ENCODE data around the gene RNU6-1.

The RNU6-1 gene

DNA sequence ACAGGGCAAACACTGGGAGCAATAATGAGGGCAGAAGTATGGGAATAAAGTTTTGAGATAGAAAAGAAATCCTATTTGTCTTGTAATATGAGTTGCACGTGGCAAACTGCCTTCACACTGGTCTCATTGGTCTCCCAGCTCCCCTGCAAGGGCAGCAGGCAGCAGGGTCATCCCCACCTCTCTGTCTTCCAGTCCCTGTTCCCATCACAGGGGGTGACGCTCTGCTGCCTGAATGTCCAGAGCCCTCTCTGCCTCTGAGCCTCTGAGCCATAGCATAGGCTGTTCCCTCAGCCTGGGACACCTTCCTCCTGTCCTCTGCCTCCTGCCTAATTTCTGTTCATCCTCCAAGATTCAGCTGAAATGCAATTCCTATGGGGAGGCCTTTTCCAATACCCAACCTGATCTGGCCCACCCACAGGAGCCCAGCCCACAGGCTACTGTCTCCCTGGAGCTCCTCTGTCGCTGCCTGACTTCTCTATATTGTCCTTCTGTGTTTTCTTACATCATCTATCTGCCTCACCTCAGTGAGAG lies 26.7 kb downstream of the RNU6-1 start:
- H3K4me3 Mint-ChIP-seq: no peak overlapping the region
- H3K9me3 Mint-ChIP-seq: no peaks in the 10 kb centered on the region
- H3K27ac Mint-ChIP-seq: no peak overlapping the region

DNA sequence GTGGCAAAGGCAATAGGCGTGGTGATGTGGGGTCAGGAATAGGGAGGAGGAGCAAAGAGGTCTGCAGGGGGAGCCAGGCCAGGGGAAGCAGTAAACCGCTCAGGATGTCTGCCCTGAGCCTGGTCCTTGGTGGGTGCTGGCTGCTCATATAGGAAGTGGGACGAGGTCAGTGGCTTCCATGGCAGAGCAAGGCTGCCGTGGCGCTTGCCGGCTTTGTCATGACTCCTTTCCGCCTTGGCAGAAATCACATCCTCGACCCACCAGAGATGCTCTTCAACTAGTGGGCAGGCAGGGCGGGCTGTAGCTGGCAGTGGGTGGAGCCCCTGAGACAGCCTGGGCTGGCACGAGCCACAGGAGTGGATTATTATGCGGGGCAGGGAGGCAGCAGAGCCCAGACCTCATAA lies 27.6 kb downstream of the RNU6-1 start:
- H3K27ac Mint-ChIP-seq: no peak overlapping the region
- H3K9me3 Mint-ChIP-seq: no peaks in the 10 kb centered on the region
- no peaks in the 10 kb centered on the region for H3K36me3 Mint-ChIP-seq (ENCODE audit: low read depth)
- H3K4me1 Mint-ChIP-seq (ENCODE audit: low read depth): no peaks in the 10 kb centered on the region
- peaks cover 8% of the 10 kb centered on the region for H3K27me3 Mint-ChIP-seq (ENCODE audit: low read depth)
- no peak for DNase-seq (ENCODE audit: low spot score)
- H3K4me3 Mint-ChIP-seq: no peak overlapping the region

More for the DNA sequence above, 26.7 kb downstream of the RNU6-1 start:
- peaks cover 11% of the 10 kb centered on the region for H3K27me3 Mint-ChIP-seq (ENCODE audit: low read depth)
- H3K4me1 Mint-ChIP-seq (ENCODE audit: low read depth): no peaks in the 10 kb centered on the region
- DNase-seq (ENCODE audit: low spot score): no peak
- no peaks in the 10 kb centered on the region for H3K36me3 Mint-ChIP-seq (ENCODE audit: low read depth)

DNA sequence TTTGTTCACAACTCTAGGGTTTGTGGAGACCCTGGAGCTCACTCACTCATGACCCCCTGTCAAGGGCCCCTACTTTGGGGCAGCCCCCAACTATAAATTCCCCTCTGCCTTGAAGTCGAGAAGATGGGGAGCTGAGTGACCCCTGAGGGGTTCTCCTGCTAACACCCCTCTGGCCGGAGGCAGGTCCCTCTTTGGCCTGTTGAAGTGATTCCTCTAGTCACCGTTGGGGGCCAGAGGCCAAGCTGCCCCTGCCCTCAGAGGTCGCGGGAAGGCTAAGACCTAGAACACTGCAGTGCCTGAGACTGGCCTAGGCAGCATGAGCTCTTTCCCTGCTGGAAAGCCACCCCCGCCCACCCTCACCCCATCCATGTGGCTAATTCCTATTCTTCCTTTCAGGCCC lies 30.0 kb downstream of the RNU6-1 start:
- Mint-ChIP-seq H3K9me3 (no peaks in the 10 kb centered on the region), H3K4me1 (ENCODE audit: low read depth) (no peaks in the 10 kb centered on the region), H3K27ac (no peak overlapping the region)

DNA sequence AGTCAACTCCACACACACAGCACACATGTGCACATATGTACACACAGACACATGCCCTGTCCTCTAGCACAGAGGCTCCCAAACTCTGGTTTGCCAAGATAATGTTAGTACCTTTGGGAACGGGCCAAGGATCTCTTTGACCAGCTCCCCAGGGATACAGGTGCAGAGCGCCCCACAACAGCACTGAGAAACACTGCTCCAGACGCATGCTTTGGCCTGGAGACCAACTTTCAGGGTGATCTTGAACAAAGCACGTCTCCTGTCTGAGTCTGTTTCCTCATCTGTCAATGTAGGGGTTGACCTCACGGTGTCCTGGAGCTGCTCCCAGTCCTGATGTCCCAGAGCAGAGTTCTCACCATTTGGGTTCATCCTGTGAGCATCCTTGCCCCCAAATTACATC lies 30.4 kb downstream of the RNU6-1 start:
- DNase-seq (ENCODE audit: low spot score): no peak
- Mint-ChIP-seq H3K27me3 (ENCODE audit: low read depth) (no peaks in the 10 kb centered on the region), H3K36me3 (ENCODE audit: low read depth) (no peaks in the 10 kb centered on the region), H3K27ac (no peak overlapping the region), H3K4me1 (ENCODE audit: low read depth) (no peaks in the 10 kb centered on the region), H3K4me3 (no peak overlapping the region), H3K9me3 (no peaks in the 10 kb centered on the region)

More for the DNA sequence above, 30.0 kb downstream of the RNU6-1 start:
- H3K36me3 Mint-ChIP-seq (ENCODE audit: low read depth): no peaks in the 10 kb centered on the region
- no peak overlapping the region for H3K4me3 Mint-ChIP-seq
- no peaks in the 10 kb centered on the region for H3K27me3 Mint-ChIP-seq (ENCODE audit: low read depth)
- DNase-seq (ENCODE audit: low spot score): no peak

DNA sequence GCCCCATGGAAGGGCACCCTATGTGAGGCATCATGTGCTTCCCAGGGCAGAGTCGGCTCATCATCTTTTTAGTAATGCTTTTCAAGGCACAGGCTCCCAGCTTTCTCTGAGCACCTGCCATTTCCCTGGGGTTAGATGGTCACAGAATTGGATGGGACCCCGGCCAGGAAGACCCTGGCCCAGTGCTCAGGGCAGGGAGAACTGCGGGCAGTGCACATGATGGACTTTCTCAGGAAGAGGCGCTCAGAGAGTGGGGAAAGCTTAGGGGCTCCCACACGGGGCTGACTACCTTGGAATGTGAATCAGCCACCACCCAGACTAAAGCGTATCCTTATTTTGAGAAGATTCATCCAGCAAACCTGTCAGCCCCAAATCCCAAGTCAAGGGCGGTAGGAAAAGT lies 31.0 kb downstream of the RNU6-1 start:
- Mint-ChIP-seq H3K27ac (no peak overlapping the region), H3K4me3 (no peak overlapping the region), H3K27me3 (ENCODE audit: low read depth) (no peaks in the 10 kb centered on the region), H3K4me1 (ENCODE audit: low read depth) (no peaks in the 10 kb centered on the region), H3K36me3 (ENCODE audit: low read depth) (no peaks in the 10 kb centered on the region), H3K9me3 (no peaks in the 10 kb centered on the region)
- DNase-seq (ENCODE audit: low spot score): no peak

DNA sequence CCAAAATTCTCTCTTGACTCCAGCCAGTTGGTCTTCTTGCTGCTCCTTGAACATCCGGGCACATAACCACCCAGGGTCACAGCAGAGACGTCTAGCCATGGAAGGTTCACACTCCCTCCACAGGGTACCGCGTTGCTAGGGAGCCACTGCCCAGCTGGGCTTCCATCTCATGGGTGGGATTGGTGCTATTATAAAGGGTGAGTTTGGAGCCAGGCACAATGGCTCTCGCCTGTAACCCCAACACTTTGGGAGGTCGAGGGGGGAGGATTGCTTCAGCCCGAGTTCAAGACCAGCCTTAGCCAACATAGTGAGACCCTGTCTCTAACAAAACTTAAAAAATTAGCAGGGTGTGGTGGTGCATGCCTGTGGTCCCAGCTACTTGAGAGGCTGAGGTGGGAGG lies 32.0 kb downstream of the RNU6-1 start:
- Mint-ChIP-seq H3K36me3 (ENCODE audit: low read depth) (no peaks in the 10 kb centered on the region), H3K4me3 (no peak overlapping the region), H3K9me3 (no peaks in the 10 kb centered on the region), H3K4me1 (ENCODE audit: low read depth) (no peaks in the 10 kb centered on the region), H3K27ac (no peak overlapping the region), H3K27me3 (ENCODE audit: low read depth) (no peaks in the 10 kb centered on the region)
- no peak for DNase-seq (ENCODE audit: low spot score)

DNA sequence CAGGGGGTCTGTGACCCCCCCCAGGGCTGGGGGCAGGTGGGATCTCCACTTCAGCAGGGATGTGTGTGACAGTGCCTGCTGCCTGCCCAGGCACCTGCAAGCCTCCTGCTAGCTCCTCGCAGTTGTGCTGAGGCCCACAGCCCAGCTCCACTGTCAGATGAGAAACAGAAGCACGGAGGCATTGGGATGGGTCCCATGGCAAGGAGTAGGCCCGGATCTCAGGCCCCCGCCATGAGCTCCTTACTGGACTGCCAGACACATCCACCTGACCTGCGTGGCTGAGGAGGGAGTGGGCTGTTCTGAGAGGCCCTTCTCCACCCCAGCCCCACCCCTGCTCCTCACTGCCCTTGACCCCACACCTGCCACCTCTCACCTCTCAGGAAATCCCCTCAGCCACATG lies 32.7 kb downstream of the RNU6-1 start:
- Mint-ChIP-seq H3K27ac (no peak overlapping the region), H3K36me3 (ENCODE audit: low read depth) (no peaks in the 10 kb centered on the region), H3K27me3 (ENCODE audit: low read depth) (no peaks in the 10 kb centered on the region), H3K4me3 (no peak overlapping the region), H3K9me3 (no peaks in the 10 kb centered on the region), H3K4me1 (ENCODE audit: low read depth) (no peaks in the 10 kb centered on the region)
- no peak for DNase-seq (ENCODE audit: low spot score)

DNA sequence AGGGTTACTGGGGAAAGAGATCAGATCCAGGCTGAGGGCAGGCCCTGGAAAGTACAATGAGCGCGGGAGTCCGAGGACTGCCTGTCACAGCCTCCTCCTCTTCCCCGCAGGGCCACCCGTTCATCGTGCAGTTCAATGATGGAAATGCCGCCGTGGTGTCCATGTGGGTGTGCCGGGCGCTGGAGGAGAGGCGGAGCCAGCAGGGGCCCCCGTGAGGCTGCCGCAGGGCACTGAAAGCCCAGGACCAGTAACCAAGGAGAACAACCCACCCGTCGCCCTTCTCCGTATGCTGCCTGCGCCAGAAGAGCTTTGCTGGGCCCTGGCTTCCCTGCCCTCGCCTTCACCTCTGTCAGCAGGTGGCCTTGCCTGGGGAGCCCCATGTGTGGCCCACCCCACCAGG lies 33.3 kb downstream of the RNU6-1 start:
- no peaks in the 10 kb centered on the region for H3K27me3 Mint-ChIP-seq (ENCODE audit: low read depth)

DNA sequence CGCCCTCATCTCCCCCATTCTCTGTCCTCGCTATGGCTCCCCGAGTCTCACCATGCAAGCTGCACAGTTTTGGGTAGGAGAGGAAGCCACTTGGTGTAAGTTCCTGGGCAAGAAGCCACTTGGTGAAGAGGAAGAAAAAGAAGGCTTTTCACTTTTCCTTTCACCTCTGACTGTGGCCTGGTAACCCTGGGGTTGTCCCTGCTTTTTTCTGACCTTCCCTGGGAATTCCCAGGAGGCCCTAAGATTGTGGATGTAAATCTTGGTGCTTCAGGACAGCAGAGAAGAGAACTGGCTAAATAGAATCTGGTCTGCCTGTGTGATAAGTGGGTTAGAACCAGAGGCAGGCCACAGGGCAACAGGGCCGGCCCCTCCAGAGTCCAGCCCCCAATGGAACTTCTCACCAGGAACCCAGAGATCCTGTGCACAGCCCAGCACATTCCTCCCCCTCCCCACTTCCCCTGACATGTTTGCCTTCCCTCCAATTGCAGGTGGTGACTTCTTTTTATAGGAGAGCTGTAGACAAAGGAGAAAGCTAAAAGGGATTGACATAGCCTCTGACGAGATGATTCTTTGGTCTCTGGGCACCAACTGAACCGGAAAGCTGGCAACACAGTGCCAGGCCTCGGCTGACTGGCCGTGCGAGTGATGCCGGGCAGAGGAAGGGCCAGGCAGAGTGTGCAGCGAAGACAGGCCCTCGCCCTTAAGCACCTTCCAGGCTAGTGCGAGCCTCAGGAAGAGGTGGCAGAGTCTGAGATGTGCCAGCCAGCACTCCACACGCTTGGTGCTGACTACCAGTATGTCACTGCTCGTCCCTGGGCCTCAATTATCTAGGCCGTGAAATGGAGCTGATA lies 34.0 kb downstream of the RNU6-1 start:
- H3K27me3 Mint-ChIP-seq (ENCODE audit: low read depth): no peaks in the 10 kb centered on the region
- no peaks in the 10 kb centered on the region for H3K36me3 Mint-ChIP-seq (ENCODE audit: low read depth)
- H3K4me3 Mint-ChIP-seq: no peak overlapping the region
- H3K9me3 Mint-ChIP-seq: no peaks in the 10 kb centered on the region
- DNase-seq (ENCODE audit: low spot score): no peak
- no peak overlapping the region for H3K27ac Mint-ChIP-seq
- no peaks in the 10 kb centered on the region for H3K4me1 Mint-ChIP-seq (ENCODE audit: low read depth)

More for the DNA sequence above, 33.3 kb downstream of the RNU6-1 start:
- Mint-ChIP-seq H3K36me3 (ENCODE audit: low read depth) (no peaks in the 10 kb centered on the region), H3K9me3 (no peaks in the 10 kb centered on the region), H3K4me1 (ENCODE audit: low read depth) (no peaks in the 10 kb centered on the region), H3K27ac (no peak overlapping the region), H3K4me3 (no peak overlapping the region)
- DNase-seq (ENCODE audit: low spot score): no peak

DNA sequence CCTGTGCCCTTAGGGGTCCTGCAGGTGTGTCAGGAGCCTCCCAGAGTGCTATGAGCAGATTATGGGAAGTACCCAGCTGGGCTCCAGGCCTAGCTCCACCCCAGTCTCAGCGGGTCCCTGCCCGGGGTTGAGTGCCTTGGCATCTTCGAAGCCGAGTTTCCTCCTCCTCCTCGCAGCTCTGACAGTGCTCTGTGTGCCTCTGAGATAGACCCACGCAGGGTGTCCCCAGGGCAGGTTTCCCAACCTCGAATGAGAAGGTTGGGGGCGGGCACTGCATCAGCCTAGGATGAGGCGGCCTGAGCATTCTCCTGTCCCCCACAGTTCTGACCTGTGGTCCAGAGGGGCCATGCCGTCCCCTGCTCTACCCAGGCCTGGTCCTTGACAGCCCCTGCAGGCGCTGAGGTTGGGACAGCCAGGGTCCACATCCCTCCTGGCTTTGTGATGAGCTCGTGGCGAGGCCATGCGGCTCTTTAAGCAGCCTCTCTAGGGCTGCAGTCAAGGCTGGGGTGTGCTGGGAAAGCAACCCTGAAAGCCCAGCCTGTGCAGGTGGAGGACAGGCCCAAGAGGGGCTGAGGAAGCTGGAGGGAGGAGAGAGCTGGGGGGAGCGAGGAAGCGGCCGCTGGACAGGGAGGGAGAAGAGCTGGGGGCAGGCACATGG lies 34.7 kb downstream of the RNU6-1 start:
- Mint-ChIP-seq H3K4me3 (no peak overlapping the region), H3K27ac (no peak overlapping the region), H3K9me3 (no peaks in the 10 kb centered on the region), H3K4me1 (ENCODE audit: low read depth) (no peaks in the 10 kb centered on the region), H3K27me3 (ENCODE audit: low read depth) (no peaks in the 10 kb centered on the region), H3K36me3 (ENCODE audit: low read depth) (no peaks in the 10 kb centered on the region)
- DNase-seq (ENCODE audit: low spot score): no peak

DNA sequence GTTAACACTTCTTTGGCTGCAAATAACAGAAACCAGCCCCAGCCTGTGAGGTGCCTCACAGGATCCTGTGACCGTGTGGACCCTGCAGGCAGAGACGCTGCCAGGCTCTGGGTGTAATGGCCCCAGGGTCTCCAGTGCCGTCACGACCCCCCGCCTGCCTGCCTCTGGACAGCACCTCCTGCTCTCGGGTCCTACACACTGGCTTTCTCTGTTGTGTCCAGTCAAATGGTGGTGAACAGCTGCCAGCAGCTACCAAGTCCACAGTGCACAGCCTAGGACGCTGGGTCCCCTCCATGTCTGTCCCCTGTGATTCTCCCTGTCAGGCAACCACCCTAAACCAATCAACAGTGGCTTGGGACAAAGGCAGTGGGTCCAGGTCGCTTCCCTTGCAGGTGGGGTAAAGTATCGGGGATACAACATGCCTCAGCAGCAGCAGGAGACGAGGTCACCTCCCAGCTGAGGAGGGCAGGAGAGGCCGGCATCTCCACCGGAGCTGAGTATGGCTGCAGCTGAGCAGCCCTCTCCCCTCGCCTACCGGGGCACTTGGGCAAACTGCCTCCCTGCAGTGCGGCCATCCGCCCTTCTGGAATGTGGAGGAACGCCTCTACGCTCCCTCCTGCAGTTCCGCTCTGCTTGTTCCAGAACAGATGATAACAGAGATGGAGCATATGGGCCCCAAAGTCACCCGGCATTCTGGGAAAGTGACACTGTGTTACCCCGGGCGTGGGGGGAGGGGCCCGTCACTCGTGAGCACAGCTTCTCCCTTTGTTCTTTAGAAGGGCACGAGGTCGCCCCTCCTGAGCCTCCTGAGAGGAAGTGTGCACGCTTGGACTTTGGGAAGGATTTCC lies 35.6 kb downstream of the RNU6-1 start:
- H3K4me1 Mint-ChIP-seq (ENCODE audit: low read depth): no peaks in the 10 kb centered on the region
- H3K27me3 Mint-ChIP-seq (ENCODE audit: low read depth): no peaks in the 10 kb centered on the region
- no peaks in the 10 kb centered on the region for H3K9me3 Mint-ChIP-seq
- no peak for DNase-seq (ENCODE audit: low spot score)
- H3K4me3 Mint-ChIP-seq: no peak overlapping the region
- no peak overlapping the region for H3K27ac Mint-ChIP-seq
- no peaks in the 10 kb centered on the region for H3K36me3 Mint-ChIP-seq (ENCODE audit: low read depth)

DNA sequence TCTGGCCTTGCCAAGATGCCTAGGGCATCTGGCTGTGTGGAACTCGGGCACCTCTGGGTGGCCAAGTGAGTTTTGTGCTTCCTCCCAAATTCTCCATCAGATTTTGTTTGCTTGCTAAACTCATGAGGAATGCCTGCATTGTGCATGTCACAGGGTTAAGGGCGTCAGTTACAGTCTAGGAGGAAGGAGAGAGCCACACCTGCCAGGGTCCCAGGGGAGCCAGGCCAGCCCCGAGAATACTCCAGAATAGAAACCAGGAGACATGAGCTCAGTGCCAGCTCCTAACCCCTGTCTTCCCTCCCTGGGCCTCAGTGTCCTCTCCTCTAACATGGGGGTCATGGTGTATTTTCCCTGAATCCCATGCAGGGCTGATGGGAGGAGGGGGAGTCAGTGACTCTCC lies 36.5 kb downstream of the RNU6-1 start:
- Mint-ChIP-seq H3K36me3 (ENCODE audit: low read depth) (no peaks in the 10 kb centered on the region), H3K27ac (no peak overlapping the region), H3K9me3 (no peaks in the 10 kb centered on the region), H3K4me1 (ENCODE audit: low read depth) (no peaks in the 10 kb centered on the region), H3K4me3 (no peak overlapping the region), H3K27me3 (ENCODE audit: low read depth) (no peaks in the 10 kb centered on the region)
- DNase-seq (ENCODE audit: low spot score): no peak

DNA sequence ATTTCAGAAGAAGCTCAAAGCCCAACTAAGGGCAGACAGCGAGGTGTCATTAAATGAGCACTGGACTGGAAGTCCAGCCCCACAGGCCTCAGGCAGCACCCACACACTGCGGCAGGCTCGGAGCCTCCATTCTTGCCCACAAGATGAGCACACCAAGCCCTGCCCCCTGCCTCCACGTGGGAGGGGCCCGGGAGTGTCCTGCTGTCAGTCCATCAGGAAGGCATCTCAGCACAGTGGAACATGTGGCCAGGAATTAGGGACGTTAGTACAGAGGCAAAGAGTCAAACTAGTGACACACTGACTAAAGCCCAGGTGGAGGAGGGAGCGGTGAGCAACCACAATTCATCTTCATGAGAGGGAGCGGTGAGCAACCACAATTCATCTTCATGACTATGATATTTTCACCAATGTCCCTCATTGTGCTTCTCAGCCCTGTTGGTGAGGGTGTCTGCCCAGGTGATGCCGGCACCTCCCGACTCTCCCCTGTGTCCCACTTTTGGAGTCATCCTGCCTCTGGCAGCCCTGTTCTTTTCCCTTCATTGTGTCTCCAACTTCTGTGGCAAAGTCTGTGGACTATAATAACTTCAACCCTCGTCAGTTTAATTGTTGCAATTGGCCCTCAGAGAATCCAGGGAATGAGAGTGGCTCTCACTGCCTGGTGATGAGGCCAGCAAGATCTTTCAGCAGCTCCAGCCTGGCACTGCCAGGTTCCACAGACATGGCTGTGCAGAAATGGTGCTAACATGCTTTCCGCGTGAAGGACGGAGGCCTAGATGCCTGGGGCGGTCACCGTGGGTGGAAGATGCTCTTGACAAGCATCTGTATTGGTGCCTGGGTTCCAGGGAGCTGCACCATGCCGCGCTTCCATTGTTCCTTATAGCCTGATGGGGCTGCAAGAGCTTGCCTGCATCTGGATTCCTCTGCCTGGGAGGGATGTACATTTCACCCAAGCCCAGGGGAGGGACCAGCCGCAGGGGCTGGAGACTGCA lies 37.6 kb downstream of the RNU6-1 start:
- no peak overlapping the region for H3K27ac Mint-ChIP-seq
- no peak overlapping the region for H3K4me3 Mint-ChIP-seq
- no peak for DNase-seq (ENCODE audit: low spot score)
- H3K27me3 Mint-ChIP-seq (ENCODE audit: low read depth): no peaks in the 10 kb centered on the region
- H3K4me1 Mint-ChIP-seq (ENCODE audit: low read depth): no peaks in the 10 kb centered on the region
- H3K9me3 Mint-ChIP-seq: no peaks in the 10 kb centered on the region
- H3K36me3 Mint-ChIP-seq (ENCODE audit: low read depth): no peaks in the 10 kb centered on the region
